ENCODE results near the gene MARCHF4. TPM values are rescaled to one million over a fixed set of nuclear protein-coding genes. Genes with fewer than 3 reads are reported as not detected.

Gene MARCHF4
- total and polyA plus RNA-seq, 2 of the 8 experiments (the other 6 are each of a cell fraction or from before 2014, with no cell fraction given): 1.9 to 2.9 TPM

GRCh38 chr2:216373896-216374295, 1.6 kb upstream of the MARCHF4 start:
- Histone ChIP-seq H2AFZ (ENCODE audit: low read length) (no peak overlapping the region), H2BK120ac (replicated peaks; ENCODE audit: low read depth, low read length) (no peak overlapping the region), H3K23me2 (ENCODE audit: low read depth, low read length) (peaks cover 17% of the 10 kb centered on the region; the same call in 1 of the 2 replicates), H2BK15ac (ENCODE audit: low read length) (no peak overlapping the region), H3K23ac (ENCODE audit: insufficient read length) (no peak overlapping the region), H2BK20ac (ENCODE audit: low read length) (no peak overlapping the region), H3K4me1 (replicated peaks in 1 of 4; ENCODE audit: control insufficient read depth in 3 of 4, insufficient read depth in 4 of 4, low read length in 3 of 4) (peaks cover 4 to 6% (median 5%) of the 10 kb centered on the region in 4 experiments; a peak in 5 of 7 replicates), H3K27me3 (replicated peaks in 1 of 4; ENCODE audit: control insufficient read depth in 3 of 4, extremely low read depth in 1 of 4, insufficient read depth in 3 of 4, low read length in 3 of 4) (peaks cover 0 to 9% (median 0%) of the 10 kb centered on the region in 4 experiments; a peak in 4 of 7 replicates), H3K18ac (ENCODE audit: extremely low read depth, low read length) (no peak overlapping the region), H4K5ac (ENCODE audit: insufficient read length, low read depth, low read length) (no peak overlapping the region), H3K79me2 (ENCODE audit: control insufficient read depth in 1 of 2, insufficient read depth in 2 of 2, low read length in 2 of 2) (no peaks in the 10 kb centered on the region), H3K4ac (replicated peaks; ENCODE audit: insufficient read length, low read depth, low read length) (no peak overlapping the region), H2BK12ac (ENCODE audit: low read depth, low read length) (no peak overlapping the region), H4K91ac (replicated peaks; ENCODE audit: insufficient read length, low read length) (no peak overlapping the region), H3K9me3 (ENCODE audit: insufficient read depth in 2 of 2, low read depth in 1 of 2, low read length in 1 of 2) (no peaks in the 10 kb centered on the region), H4K8ac (ENCODE audit: extremely low read depth, insufficient read depth, low read length) (no peak overlapping the region), H3K4me3 (ENCODE audit: extremely low read depth in 1 of 4, insufficient read depth in 2 of 4, low read depth in 3 of 4, low read length in 4 of 4) (no peak overlapping the region), H2BK5ac (ENCODE audit: low read depth, low read length) (no peak overlapping the region), H2AK5ac (ENCODE audit: low read depth, low read length) (no peak overlapping the region), H3K36me3 (ENCODE audit: control insufficient read depth in 2 of 4, insufficient read depth in 4 of 4, low read length in 3 of 4) (no peaks in the 10 kb centered on the region), H3K27ac (ENCODE audit: low read depth, low read length) (no peak overlapping the region), H3K14ac (ENCODE audit: insufficient read length) (no peak overlapping the region), H3K4me2 (ENCODE audit: insufficient read depth in 1 of 2, low read depth in 2 of 2, low read length in 2 of 2) (no peak overlapping the region), H3K9ac (replicated peaks in 1 of 4; ENCODE audit: extremely low read depth in 1 of 4, low read depth in 3 of 4, low read length in 3 of 4) (no peak overlapping the region), H4K20me1 (replicated peaks in 1 of 2; ENCODE audit: control insufficient read depth in 1 of 2, insufficient read depth in 2 of 2, low read length in 2 of 2) (no peaks in the 10 kb centered on the region), H3K79me1 (ENCODE audit: low read depth, low read length) (no peaks in the 10 kb centered on the region), H3K56ac (replicated peaks; ENCODE audit: insufficient read length, low read depth, low read length) (no peak overlapping the region)
- FAIRE-seq (no peak), DNase-seq (ENCODE audit: low read depth in 1 of 2, low spot score in 2 of 2) (no peak)
- ChIA-PET CTCF (ENCODE audit: partially characterized antibody) (interaction anchor here (0.9 to 3.9 kb wide), 4 partner anchors 25 to 71 kb away, joined by 3 to 24 read pairs (median 3); no protein-coding TSS in a partner anchor), POLR2A (ENCODE audit: partially characterized antibody) (interaction anchor here (1.0 kb wide), 1 partner anchor 125 kb away, joined by 3 read pairs; the partner anchor contains the start of gene RPL37A)
- TF ChIP-seq CTCF (IDR thresholded peaks at IDR 0.05; ENCODE audit: control extremely low read depth in 1 of 3, insufficient read depth in 1 of 3, low read depth in 1 of 3, low read length in 3 of 3) (no peak), MAFK (IDR thresholded peaks at IDR 0.05; ENCODE audit: low read depth, low read length) (no peak), E2F6 (IDR thresholded peaks at IDR 0.05) (no peak), JUND (IDR thresholded peaks at IDR 0.05; ENCODE audit: low read length) (no peak), ZNF274 (IDR thresholded peaks at IDR 0.05; ENCODE audit: borderline replicate concordance, extremely low read depth, low read length) (no peak), KDM5A (IDR thresholded peaks at IDR 0.05; ENCODE audit: low read length) (no peak), GABPA (IDR thresholded peaks at IDR 0.05; ENCODE audit: borderline replicate concordance, insufficient read depth, low read length) (no peak), SIRT6 (IDR thresholded peaks at IDR 0.05; ENCODE audit: low read length) (no peak), TEAD4 (IDR thresholded peaks at IDR 0.05; ENCODE audit: low read depth, low read length) (no peak), CREB1 (IDR thresholded peaks at IDR 0.05) (no peak), MAX (IDR thresholded peaks at IDR 0.05) (no peak), SP1 (IDR thresholded peaks at IDR 0.05; ENCODE audit: low read depth, low read length) (no peak), TBP (IDR thresholded peaks at IDR 0.05; ENCODE audit: low read depth, low read length) (no peak)

All from H1 (cell line).